HEK293 (cell line): ENCODE data around the gene SF3B6.
"Not testable (repeated sequence)": the region's sequence is repeated elsewhere in the genome, so short reads cannot be mapped to it uniquely, and the experiment has no call there.

Experiments
- CTCF ChIA-PET: fragments of 350-600 bp; formaldehyde crosslinking; extraction: SDS; loops from one replicate; lab custom pipeline; 2021; ENCODE audit warnings: antibody characterized with exemption; lab: Yijun Ruan, JAX
- POLR2A ChIA-PET: fragments of 300-600 bp; formaldehyde crosslinking; extraction: SDS; loops from one replicate; lab custom pipeline; 2020; ENCODE audit warnings: antibody characterized with exemption, inconsistent platforms; lab: Yijun Ruan, JAX
- H3K27ac ChIP-seq: fragments of 200-500 bp; sonication (Bioruptor generic); 2 replicates; pipeline ENCODE4 v1.5.1; 2014; ENCODE audit warnings: low read depth, low read length, control low read depth, inconsistent platforms; ENCODE audit errors: extremely low read depth
- H3K36me3 ChIP-seq, 2 experiments: fragments of 200-500 bp in 1 of 2; sonication (Bioruptor generic) in 1 of 2; 1 replicate in 1 of 2; 2 replicates in 1 of 2; pipeline ENCODE4 v1.5.1; 2014 to 2017; ENCODE audit warnings: inconsistent platforms in 2 of 2, low read length in 2 of 2; ENCODE audit not compliant: control insufficient read depth in 2 of 2, insufficient read depth in 1 of 2
- H3K4me1 ChIP-seq: fragments of 200-500 bp; sonication (Bioruptor generic); 2 replicates; pipeline ENCODE4 v1.5.1; 2014; ENCODE audit warnings: mild to moderate bottlenecking, low read length, inconsistent platforms; ENCODE audit not compliant: control insufficient read depth, insufficient read depth
- H3K4me3 ChIP-seq: 2 replicates; pipeline ENCODE4 v1.5.1; 2011; ENCODE audit warnings: low read depth, mild to moderate bottlenecking, control low read depth, low read length, moderate library complexity
- H3K9me3 ChIP-seq: fragments of 200-500 bp; sonication (Bioruptor generic); 2 replicates; pipeline ENCODE4 v1.5.1; 2014; ENCODE audit warnings: low read depth, low read length, inconsistent platforms; ENCODE audit not compliant: control insufficient read depth, insufficient read depth
- BCL11A ChIP-seq: fragments of 450-650 bp; formaldehyde crosslinking; IDR thresholded peaks from 2 replicates; pipeline ENCODE4 v1.5.1; 2016; ENCODE audit warnings: low read depth, missing biosample characterization, missing genetic modification characterization
- OVOL3 ChIP-seq: fragments of 450-650 bp; formaldehyde crosslinking; IDR thresholded peaks from 2 replicates; pipeline ENCODE4 v1.5.1; 2016; ENCODE audit warnings: missing biosample characterization, missing genetic modification characterization
- ZNF10 ChIP-seq: fragments of 450-650 bp; formaldehyde crosslinking; IDR thresholded peaks from 2 replicates; pipeline ENCODE4 v1.5.1; 2017; ENCODE audit warnings: missing biosample characterization, missing genetic modification characterization
- ZNF146 ChIP-seq: fragments of 450-650 bp; formaldehyde crosslinking; IDR thresholded peaks from 2 replicates; pipeline ENCODE4 v1.5.1; 2016; ENCODE audit warnings: missing biosample characterization, missing genetic modification characterization
- ZNF24 ChIP-seq: fragments of 450-650 bp; formaldehyde crosslinking; IDR thresholded peaks from 2 replicates; pipeline ENCODE4 v1.5.1; 2016; ENCODE audit warnings: missing biosample characterization, missing genetic modification characterization
- ZNF366 ChIP-seq: fragments of 450-650 bp; formaldehyde crosslinking; conservative IDR thresholded peaks from 2 replicates; pipeline ENCODE4 v1.5.1; 2016; ENCODE audit warnings: missing biosample characterization, missing genetic modification characterization
- ZNF426 ChIP-seq: fragments of 450-650 bp; formaldehyde crosslinking; IDR thresholded peaks from 2 replicates; pipeline ENCODE4 v1.5.1; 2017; ENCODE audit warnings: missing biosample characterization, missing genetic modification characterization, mild to moderate bottlenecking, inconsistent platforms, moderate library complexity
- ZNF747 ChIP-seq: fragments of 450-650 bp; formaldehyde crosslinking; IDR thresholded peaks from 2 replicates; pipeline ENCODE4 v1.5.1; 2016; ENCODE audit warnings: missing biosample characterization, missing genetic modification characterization
- ZSCAN16 ChIP-seq: fragments of 450-650 bp; formaldehyde crosslinking; IDR thresholded peaks from 2 replicates; pipeline ENCODE4 v1.5.1; 2016; ENCODE audit warnings: missing biosample characterization, missing genetic modification characterization
- TF ChIP-seq, protein P1 (sequence below): fragments of 450-650 bp; formaldehyde crosslinking; conservative IDR thresholded peaks from 2 replicates; pipeline ENCODE4 v1.5.1; 2016; ENCODE audit warnings: low read depth, missing biosample characterization, missing genetic modification characterization

The SF3B6 gene

DNA sequence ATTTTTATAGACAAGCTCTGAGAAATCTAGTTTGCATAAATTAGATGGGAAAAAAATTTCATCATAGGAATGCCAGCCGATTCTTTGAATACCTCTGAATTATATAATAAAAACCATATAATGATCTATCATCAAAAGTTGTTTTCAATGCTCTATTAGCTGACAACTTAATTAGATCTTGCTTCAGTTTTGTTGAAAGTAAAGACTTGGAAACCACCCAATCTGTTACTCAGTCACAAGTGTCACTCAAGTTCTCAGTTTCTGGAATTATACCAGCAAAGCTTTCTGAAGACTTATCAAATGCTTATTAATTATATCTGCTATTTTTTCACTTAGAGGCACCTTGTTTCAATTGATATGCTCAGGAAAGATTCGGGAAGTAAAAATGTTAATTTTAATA lies 25.9 kb upstream of the SF3B6 start:
- POLR2A ChIA-PET, result no interaction called here
- Histone ChIP-seq H3K27ac (no peak overlapping the region), H3K36me3 (no peaks in the 10 kb centered on the region), H3K4me3 (no peak overlapping the region), H3K4me1 (no peaks in the 10 kb centered on the region), H3K9me3 (no peaks in the 10 kb centered on the region)
- CTCF ChIA-PET, result interaction anchor here (1.1 kb wide), 1 partner anchor 8 kb away, joined by 5 read pairs; no protein-coding TSS in a partner anchor
- TF ChIP-seq ZNF10 (tag by site-specific recombination) (no peak), ZNF426 (tag by site-specific recombination) (no peak), OVOL3 (no peak), ZNF366 (tag by site-specific recombination) (no peak), ZNF24 (tag by site-specific recombination) (no peak), BCL11A (tag by site-specific recombination) (no peak), ZNF747 (tag by site-specific recombination) (no peak), ZSCAN16 (no peak)
- TF ChIP-seq, protein P1, sequence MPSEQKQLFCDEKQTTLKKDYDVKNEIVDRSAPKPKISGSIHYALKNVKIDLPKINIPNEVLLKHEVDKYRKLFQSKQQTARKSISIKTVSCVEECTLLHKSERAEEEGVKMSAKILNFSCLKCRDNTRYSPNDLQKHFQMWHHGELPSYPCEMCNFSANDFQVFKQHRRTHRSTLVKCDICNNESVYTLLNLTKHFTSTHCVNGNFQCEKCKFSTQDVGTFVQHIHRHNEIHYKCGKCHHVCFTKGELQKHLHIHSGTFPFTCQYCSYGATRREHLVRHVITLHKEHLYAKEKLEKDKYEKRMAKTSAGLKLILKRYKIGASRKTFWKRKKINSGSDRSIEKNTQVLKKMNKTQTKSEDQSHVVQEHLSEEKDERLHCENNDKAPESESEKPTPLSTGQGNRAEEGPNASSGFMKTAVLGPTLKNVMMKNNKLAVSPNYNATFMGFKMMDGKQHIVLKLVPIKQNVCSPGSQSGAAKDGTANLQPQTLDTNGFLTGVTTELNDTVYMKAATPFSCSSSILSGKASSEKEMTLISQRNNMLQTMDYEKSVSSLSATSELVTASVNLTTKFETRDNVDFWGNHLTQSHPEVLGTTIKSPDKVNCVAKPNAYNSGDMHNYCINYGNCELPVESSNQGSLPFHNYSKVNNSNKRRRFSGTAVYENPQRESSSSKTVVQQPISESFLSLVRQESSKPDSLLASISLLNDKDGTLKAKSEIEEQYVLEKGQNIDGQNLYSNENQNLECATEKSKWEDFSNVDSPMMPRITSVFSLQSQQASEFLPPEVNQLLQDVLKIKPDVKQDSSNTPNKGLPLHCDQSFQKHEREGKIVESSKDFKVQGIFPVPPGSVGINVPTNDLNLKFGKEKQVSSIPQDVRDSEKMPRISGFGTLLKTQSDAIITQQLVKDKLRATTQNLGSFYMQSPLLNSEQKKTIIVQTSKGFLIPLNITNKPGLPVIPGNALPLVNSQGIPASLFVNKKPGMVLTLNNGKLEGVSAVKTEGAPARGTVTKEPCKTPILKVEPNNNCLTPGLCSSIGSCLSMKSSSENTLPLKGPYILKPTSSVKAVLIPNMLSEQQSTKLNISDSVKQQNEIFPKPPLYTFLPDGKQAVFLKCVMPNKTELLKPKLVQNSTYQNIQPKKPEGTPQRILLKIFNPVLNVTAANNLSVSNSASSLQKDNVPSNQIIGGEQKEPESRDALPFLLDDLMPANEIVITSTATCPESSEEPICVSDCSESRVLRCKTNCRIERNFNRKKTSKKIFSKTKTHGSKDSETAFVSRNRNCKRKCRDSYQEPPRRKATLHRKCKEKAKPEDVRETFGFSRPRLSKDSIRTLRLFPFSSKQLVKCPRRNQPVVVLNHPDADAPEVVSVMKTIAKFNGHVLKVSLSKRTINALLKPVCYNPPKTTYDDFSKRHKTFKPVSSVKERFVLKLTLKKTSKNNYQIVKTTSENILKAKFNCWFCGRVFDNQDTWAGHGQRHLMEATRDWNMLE (tag by site-specific recombination), result no peak

DNA sequence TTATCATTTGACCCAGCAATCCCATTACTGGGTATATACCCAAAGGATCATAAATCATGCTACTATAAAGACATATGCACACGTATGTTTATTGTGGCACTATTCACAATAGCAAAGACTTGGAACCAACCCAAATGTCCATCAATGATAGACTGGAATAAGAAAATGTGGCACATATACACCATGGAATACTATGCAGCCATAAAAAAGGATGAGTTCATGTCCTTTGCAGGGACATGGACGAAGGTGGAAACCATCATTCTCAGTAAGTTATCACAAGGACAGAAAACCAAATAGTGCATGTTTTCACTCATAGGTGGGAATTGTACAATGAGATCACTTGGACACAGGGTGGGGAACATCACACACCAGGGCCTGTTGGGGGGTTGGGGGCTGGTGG lies 24.6 kb upstream of the SF3B6 start:
- H3K4me3 ChIP-seq, H3K27ac ChIP-seq, CTCF ChIA-PET, H3K36me3 ChIP-seq, H3K4me1 ChIP-seq, POLR2A ChIA-PET, H3K9me3 ChIP-seq: not testable (repeated sequence)
- peak; percentile 74; the same call in 1 of the 2 replicates for TF ChIP-seq ZNF146 (tag by site-specific recombination)

DNA sequence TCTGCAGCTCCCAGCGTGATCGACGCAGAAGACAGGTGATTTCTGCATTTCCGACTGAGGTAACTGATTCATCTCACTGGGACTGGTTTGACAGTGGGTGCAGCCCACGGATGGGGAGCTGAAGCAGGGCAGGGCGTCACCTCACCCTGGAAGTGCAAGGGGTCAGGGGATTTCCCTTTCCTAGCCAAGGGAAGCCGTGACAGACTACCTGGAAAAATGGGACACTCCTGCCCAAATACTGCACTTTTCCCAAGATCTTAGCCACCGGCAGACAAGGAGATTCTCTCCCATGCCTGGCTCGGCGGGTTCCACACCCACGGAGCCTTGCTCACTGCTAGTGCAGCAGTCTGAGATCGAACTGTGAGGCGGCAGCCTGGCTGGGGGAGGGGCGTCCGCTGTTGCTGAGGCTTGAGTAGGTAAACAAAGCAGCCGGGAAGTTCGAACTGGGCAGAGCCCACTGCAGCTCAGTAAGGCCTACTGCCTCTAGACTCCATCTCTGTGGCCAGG lies 19.1 kb upstream of the SF3B6 start:
- H3K4me1 ChIP-seq, H3K27ac ChIP-seq, H3K4me3 ChIP-seq, CTCF ChIA-PET, H3K36me3 ChIP-seq, H3K9me3 ChIP-seq: not testable (repeated sequence)
- POLR2A ChIA-PET, result interaction anchor here (1.1 kb wide), 1 partner anchor 11 kb away, joined by 3 read pairs; no protein-coding TSS in a partner anchor

DNA sequence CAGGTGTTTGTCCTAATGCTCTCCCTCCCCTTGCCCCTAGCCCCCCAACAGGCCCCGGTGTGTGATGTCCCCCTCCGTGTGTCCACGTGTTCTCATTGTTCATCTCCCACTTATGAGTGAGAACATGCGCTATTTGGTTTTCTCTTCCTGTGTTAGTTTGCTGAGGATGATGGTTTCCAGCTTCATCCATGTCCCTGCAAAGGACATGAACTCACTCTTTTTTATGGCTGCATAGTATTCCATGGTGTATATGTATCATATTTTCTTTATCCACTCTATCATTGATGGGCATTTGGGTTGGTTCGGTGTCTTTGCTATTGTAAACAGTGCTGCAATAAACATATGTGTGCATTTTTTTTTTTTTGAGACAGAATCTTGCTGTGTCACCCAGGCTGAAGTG lies 17.1 kb upstream of the SF3B6 start:
- H3K27ac ChIP-seq, H3K4me1 ChIP-seq, H3K4me3 ChIP-seq, H3K9me3 ChIP-seq: not testable (repeated sequence)
- H3K36me3 ChIP-seq, result peaks cover 0 to 17% of the 10 kb centered on the region in 2 experiments; a peak in 2 of 3 replicates
- CTCF ChIA-PET, result interaction anchor here (2.8 kb wide), 1 partner anchor 9 kb away, joined by 10 read pairs; the partner anchor contains the start of gene TP53I3
- TF ChIP-seq ZNF146 (tag by site-specific recombination), result peak; percentile 63
- TF ChIP-seq, all 188 proteins: peak for 1; not testable (repeated sequence) for 187
- POLR2A ChIA-PET, result not testable (repeated sequence)
